Activated naive CD8-positive, alpha-beta T cell treated with anti-CD3 and anti-CD28 coated beads for 36 hours (primary cell): ENCODE measurements around the gene RAPGEF3. TPM values are rescaled to one million over a fixed set of nuclear protein-coding genes. Genes with fewer than 3 reads are reported as not detected.
A peak's percentile ranks its signal among the peaks of the same experiment; 100 is the strongest.

Experiments
- DNase-seq: peaks from one replicate; pipeline ENCODE4 v3.0.0; 2021
- H3K27ac Mint-ChIP-seq: one replicate; pipeline ENCODE4 v1.8.0; 2022; ENCODE audit warnings: mild to moderate bottlenecking, moderate library complexity, mixed read lengths
- H3K27me3 Mint-ChIP-seq: one replicate; pipeline ENCODE4 v1.8.0; 2022; ENCODE audit warnings: mild to moderate bottlenecking, mixed read lengths
- H3K36me3 Mint-ChIP-seq: one replicate; pipeline ENCODE4 v1.8.0; 2021; ENCODE audit warnings: mild to moderate bottlenecking, mixed read lengths
- H3K4me1 Mint-ChIP-seq: one replicate; pipeline ENCODE4 v1.8.0; 2021; ENCODE audit warnings: mixed read lengths
- H3K4me3 Mint-ChIP-seq: one replicate; pipeline ENCODE4 v1.8.0; 2022; ENCODE audit warnings: mild to moderate bottlenecking, moderate library complexity, mixed read lengths
- H3K9me3 Mint-ChIP-seq: one replicate; pipeline ENCODE4 v1.8.0; 2022; ENCODE audit warnings: mixed read lengths
- total RNA-seq, 2 experiments: library from RNA; stranded (reverse); gene quantifications; one replicate each; pipeline ENCODE4 v1.2.3, GENCODE V29; 2021

RAPGEF3 gene
- total RNA-seq, 2 experiments from 2014 or later = 0.27 to 0.54 TPM

DNA sequence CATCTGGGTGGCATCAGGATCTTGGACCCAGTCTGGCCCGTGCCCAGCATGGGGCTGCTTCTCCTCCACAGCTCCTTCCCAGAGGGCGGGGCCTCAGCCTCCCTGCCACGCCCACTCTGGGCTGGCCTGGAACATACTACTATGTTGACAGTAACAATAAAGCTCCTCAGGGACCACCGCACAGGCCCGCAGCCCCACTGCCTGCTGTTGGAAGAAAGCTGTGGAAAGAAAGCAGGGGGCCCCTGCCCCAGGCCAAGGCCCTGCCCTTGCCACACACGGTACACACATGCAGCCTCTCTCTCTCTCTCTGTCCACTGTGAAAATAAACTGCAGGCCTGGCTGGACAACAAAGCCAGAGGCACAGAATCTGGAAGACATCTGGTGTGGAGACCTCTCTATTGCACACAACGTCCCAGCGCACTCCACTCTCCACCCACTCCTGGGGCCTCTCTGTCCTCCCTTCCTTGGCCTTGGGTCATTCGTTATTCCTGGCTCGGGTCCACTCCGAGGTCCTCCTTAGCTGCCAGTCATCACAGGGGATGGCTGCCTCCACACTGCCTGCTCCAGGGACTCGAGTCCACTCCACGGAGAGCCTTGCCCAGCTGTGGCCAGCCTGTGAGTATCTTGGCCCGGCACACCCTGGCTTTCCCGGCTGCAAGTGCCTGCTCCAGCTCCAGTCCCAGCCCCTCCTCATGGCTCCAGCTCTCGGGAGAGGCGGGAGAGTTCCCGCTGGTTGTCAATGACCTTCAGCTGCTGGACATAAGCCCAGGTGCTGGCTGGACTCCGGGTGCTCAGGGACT is 21.6 kb downstream of the RAPGEF3 start:
- no peak for DNase-seq
- H3K27me3 Mint-ChIP-seq = no peaks in the 10 kb centered on the region
- H3K27ac Mint-ChIP-seq = no peak overlapping the region
- no peak overlapping the region for H3K4me3 Mint-ChIP-seq
- H3K4me1 Mint-ChIP-seq = peaks cover 8% of the 10 kb centered on the region
- no peaks in the 10 kb centered on the region for H3K9me3 Mint-ChIP-seq
- H3K36me3 Mint-ChIP-seq = no peaks in the 10 kb centered on the region

DNA sequence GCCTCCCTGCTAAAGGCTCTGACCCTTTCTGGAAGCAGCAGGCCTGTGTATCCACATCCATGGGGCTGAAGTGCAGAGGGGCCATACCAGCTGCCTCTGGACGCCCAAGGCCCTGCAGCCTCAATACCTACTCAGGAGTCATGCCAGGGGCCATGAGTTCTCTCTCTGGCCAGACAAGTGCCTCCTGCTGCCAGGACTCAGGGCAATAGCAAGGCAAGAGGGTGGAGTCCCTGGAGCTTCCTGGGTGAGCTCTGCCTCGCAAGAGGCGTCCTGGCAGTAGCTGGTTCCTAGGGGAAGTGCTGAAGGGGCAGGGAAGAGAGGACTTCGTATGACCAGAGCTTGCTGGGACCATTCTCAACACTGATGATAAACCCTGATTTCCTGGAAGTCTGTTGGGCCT is 22.5 kb downstream of the RAPGEF3 start:
- H3K9me3 Mint-ChIP-seq = no peaks in the 10 kb centered on the region
- no peak overlapping the region for H3K27ac Mint-ChIP-seq
- no peak for DNase-seq
- no peaks in the 10 kb centered on the region for H3K36me3 Mint-ChIP-seq
- H3K4me1 Mint-ChIP-seq = peaks cover 3% of the 10 kb centered on the region
- H3K27me3 Mint-ChIP-seq = no peaks in the 10 kb centered on the region
- H3K4me3 Mint-ChIP-seq = no peak overlapping the region

DNA sequence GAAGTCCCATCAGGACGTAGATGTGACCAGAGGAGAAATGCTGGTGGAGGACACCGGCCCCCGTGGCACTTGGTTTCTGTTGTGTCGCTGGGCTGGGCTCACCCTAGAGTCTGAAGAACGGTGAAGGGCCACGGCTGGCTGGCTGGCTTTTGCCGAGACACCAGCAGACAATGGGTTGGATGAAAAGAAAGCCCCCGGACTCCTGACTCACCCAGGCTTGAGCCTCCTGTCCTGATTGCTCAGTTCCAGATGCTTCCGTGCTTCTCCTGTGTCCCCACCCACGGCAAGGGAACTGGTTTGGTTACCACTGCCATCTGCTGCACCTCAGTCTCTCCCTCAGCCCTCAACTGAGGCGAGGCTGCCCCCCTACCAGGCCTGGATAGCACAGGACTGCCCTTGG is 23.0 kb downstream of the RAPGEF3 start:
- Mint-ChIP-seq H3K36me3 (no peaks in the 10 kb centered on the region), H3K27me3 (no peaks in the 10 kb centered on the region), H3K27ac (no peak overlapping the region), H3K4me3 (no peak overlapping the region), H3K9me3 (no peaks in the 10 kb centered on the region), H3K4me1 (peaks cover 2% of the 10 kb centered on the region)
- DNase-seq = no peak

DNA sequence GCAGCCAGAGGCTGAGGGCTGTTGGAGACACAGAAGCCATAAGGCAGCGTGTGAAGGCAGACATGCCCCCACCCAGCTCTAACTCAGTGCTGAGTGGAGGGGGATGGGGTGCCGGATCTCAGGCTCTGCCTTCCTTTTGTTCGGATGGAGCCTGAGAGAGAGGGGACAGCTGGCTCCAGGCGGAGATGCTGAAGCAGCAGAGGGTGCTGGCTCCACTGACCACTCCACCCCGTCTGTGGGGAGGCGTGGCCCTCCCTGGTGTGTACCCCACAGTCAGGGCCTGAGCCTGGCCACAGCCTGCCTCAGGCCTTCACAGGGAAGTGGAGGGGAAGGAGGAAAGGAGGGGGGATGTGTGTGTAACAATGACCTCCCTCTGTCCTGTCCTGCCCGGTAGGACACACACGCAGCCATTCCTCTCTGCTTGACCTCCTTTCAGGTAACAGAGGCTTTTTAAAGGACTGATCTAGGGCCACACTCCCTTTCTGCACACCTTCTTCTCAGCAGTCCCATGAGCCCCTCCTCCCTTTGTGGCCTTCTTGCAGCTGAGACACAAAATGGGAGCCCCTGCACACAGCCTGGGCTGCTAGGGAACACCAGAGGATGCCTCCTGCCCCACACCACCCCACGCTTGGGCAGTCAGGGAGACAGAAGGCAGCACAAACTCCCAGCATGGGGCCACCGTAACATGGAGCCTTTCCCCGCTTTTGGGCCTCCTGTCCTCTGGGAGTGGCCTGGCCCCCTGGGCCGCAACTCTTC is 23.8 kb downstream of the RAPGEF3 start:
- Mint-ChIP-seq H3K27me3 (no peaks in the 10 kb centered on the region), H3K36me3 (no peaks in the 10 kb centered on the region), H3K9me3 (no peaks in the 10 kb centered on the region), H3K4me3 (no peak overlapping the region), H3K4me1 (peaks cover 2% of the 10 kb centered on the region), H3K27ac (no peak overlapping the region)
- no peak for DNase-seq

DNA sequence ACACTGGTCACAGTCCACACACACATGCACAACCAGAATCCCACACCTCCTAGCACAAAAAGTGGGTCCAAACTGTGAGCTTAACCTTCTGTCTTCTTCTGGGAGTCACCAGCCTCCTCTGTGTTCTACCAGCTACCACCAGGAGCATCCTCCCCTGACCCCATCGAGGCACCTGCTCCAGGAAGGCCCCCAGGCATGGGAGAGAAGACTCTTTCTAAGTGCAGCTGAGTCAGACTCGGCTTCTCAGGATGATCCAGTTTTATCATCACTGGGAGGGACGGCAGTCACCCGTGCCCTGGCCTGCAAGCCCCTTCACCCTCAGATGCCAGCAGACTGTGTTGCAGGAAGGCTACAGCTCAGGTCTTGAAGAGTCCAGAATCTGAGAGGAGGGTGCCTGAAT is 25.5 kb downstream of the RAPGEF3 start:
- no peaks in the 10 kb centered on the region for H3K9me3 Mint-ChIP-seq
- H3K4me3 Mint-ChIP-seq = no peak overlapping the region
- H3K27me3 Mint-ChIP-seq = no peaks in the 10 kb centered on the region
- H3K27ac Mint-ChIP-seq = no peak overlapping the region
- DNase-seq = no peak
- no peaks in the 10 kb centered on the region for H3K4me1 Mint-ChIP-seq
- H3K36me3 Mint-ChIP-seq = no peaks in the 10 kb centered on the region

DNA sequence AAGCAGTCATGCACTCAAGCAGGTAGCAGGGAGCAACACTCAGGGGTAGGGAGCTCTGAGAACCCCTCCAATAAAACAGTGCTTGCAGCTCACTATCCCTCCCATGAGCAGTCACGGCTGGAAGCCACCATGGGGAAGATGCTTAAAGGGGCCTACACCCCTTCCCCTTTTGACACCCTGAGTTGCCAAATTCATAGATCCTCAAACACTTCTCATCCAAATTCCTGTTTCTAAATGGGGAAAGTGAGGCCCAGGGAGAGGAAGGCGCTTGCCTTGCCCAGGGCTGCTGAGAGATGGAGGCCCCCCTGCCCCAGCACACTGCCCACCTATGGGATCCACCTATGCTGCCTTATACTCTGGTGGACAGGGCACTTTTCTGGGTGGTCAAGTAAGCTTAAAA is 26.2 kb downstream of the RAPGEF3 start:
- no peaks in the 10 kb centered on the region for H3K36me3 Mint-ChIP-seq
- no peaks in the 10 kb centered on the region for H3K9me3 Mint-ChIP-seq
- H3K4me3 Mint-ChIP-seq = no peak overlapping the region
- no peaks in the 10 kb centered on the region for H3K4me1 Mint-ChIP-seq
- DNase-seq = no peak
- H3K27ac Mint-ChIP-seq = no peak overlapping the region
- H3K27me3 Mint-ChIP-seq = no peaks in the 10 kb centered on the region

DNA sequence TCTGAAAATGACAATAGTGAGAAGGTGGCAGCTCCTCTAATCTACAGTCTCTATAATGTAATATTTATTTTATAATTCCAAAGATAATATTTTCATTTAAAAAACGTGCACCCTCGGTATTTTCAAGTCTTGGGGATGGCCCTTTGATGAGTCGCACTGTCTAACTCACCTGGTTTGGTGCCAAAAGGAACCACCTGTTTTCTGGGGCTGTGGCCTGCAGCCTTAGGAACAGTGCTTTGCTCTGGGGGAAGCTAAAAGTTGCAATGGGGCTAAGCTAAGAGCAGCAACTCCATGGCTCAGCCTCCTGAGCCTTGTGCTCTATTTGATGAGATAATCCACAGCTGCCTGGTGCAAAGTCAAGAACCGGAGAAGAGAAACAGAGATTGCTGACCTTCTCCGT is 27.0 kb downstream of the RAPGEF3 start:
- Mint-ChIP-seq H3K27me3 (no peaks in the 10 kb centered on the region), H3K9me3 (no peaks in the 10 kb centered on the region), H3K27ac (no peak overlapping the region), H3K4me1 (no peaks in the 10 kb centered on the region), H3K4me3 (no peak overlapping the region), H3K36me3 (no peaks in the 10 kb centered on the region)
- DNase-seq = no peak

DNA sequence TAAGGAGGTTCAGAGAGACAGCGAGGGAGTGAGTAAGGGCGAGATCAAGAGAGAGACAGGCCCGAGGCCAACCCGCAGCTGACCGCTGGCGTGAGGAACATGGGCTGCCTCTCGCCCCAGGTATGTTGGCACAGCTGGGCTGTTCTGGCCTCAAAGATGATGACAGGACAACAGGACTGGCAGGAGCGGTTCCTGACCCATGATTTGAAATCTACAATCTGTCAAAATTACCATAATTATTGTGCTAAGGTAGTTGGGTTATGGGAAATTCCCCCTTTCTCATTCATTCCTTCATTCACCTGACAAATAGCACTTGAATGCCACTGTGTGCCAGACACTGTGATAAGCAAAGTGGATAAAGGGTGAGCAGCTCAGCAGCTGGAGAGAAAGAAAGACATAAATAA is 28.3 kb downstream of the RAPGEF3 start:
- Mint-ChIP-seq H3K4me3 (no peak overlapping the region), H3K36me3 (no peaks in the 10 kb centered on the region), H3K27me3 (no peaks in the 10 kb centered on the region), H3K27ac (no peak overlapping the region), H3K9me3 (no peaks in the 10 kb centered on the region), H3K4me1 (peaks cover 3% of the 10 kb centered on the region)
- DNase-seq = no peak

DNA sequence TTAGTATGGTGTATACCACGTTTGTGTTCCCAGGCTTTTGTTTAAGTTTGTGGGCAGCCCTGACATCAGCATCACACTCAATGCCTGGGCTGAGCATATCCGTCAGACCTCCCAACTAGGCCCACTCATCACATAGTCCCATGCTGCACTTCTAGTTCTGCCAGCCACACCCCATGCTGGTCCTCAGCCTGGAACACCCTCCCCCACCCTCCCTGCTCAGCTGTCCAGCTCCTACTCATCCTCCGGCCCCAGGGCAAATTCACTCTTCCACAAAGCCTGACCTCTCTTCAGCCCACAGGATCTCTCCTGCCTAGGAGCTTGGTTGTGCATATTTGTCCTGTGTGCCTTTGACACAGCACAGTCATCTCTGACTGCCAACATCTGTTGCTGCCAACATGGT is 29.4 kb downstream of the RAPGEF3 start:
- Mint-ChIP-seq H3K4me3 (no peak overlapping the region), H3K36me3 (peaks cover 2% of the 10 kb centered on the region), H3K4me1 (peaks cover 3% of the 10 kb centered on the region), H3K9me3 (no peaks in the 10 kb centered on the region), H3K27ac (no peak overlapping the region), H3K27me3 (no peaks in the 10 kb centered on the region)
- DNase-seq = no peak

DNA sequence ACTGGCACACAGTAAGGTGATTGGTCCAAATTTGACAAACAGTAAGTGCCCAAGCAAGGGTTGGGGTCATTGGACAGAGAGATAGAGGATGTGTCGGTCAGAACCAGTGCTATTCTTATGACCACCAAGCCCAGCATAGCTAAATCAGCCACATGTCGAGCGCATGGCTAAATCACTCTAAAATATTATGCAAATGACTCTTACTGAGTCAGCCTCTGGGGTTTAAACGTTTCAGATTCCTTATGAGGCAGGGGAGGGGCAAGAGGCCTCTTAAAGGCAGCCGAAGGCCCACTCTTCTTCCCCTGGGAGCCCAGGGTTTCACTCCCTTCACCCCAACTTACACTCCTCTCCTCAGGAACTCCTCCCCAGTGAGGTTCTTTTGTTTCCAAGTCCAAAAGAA is 32.8 kb downstream of the RAPGEF3 start:
- peaks cover 18% of the 10 kb centered on the region for H3K4me1 Mint-ChIP-seq
- DNase-seq = no peak
- no peaks in the 10 kb centered on the region for H3K9me3 Mint-ChIP-seq
- peaks cover 8% of the 10 kb centered on the region for H3K27me3 Mint-ChIP-seq
- H3K4me3 Mint-ChIP-seq = no peak overlapping the region
- H3K27ac Mint-ChIP-seq = no peak overlapping the region
- H3K36me3 Mint-ChIP-seq = peaks cover 8% of the 10 kb centered on the region

DNA sequence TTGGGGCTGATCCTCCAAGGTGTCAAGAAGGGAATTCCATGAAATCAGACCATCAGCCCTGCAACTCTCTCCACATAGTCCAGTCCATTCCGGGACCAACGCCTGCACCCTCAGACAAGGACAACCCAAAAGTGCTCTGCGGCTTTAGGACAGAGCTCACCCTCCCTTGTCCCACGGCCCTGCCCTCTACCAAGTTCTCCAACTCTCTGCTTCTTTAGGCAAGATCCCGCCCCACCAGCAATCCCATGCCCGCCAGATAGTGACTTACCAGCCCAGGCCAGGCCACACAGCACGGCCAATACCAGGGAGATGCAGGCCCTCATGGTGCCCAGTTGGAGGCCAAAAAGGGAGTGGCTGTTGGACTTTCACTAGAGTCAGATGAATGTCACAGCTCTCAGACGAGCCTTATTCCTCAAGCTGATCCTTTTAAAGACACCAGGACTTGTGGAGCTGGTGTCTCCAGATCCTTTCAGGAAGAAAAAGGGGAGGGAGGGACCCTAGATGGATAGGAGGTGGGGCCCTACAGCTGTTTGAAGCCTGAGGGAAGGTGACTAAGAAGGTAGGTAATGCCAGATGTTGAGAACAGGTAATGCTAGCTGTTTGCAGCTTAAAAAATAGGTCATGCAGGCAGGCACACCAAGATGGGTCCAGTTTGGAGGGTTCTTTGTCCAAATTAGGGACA is 33.4 kb downstream of the RAPGEF3 start, which contains the start of gene ENDOU:
TSS of gene ENDOU (minus strand) at position 400 of the 682 bp plus-strand sequence. CDS start at position 323, 77 bp downstream.
- no peaks in the 10 kb centered on the region for H3K9me3 Mint-ChIP-seq
- H3K4me3 Mint-ChIP-seq = no peak within 1 kb of the TSS
- no peak within 1 kb of the TSS for H3K27ac Mint-ChIP-seq
- no peak for DNase-seq
- peaks cover 21% of the 10 kb centered on the region for H3K4me1 Mint-ChIP-seq
- H3K27me3 Mint-ChIP-seq = peaks cover 8% of the 10 kb centered on the region
- H3K36me3 Mint-ChIP-seq = peaks cover 8% of the 10 kb centered on the region

DNA sequence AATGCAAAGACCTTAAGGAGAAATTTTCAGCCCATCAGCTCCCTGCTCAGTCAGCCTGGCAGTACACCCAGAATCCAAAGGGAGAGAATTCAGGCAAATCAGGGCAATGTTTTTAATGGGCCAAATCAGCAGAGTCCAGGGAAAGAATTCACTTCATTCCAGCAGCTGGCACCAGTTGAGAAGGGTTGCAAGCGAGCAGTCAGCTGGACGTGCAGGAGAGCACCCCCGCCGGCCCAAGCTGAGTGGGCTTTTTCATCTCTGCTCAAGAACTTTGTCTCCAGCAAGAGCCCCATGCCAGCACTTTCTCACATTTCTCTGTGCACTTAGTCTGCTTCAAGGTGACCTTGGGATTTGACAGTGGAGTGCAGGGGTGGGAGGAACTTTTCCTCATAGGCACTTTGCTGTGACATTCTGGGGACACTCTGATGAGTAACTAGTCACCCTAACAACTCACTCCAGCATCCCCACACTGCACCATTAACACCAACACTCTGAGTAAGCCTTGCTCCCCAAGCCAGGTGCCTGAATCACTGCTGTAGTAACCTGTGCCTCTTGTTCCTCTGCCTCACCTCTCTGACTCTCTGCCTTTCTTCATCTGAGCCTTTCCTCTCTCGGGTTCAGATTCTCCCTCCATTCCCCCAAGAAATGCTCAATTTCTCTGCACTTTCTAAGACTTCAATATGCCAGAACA is 35.6 kb downstream of the RAPGEF3 start:
- Mint-ChIP-seq H3K36me3 (peaks cover 12% of the 10 kb centered on the region), H3K4me1 (peaks cover 24% of the 10 kb centered on the region), H3K4me3 (no peak overlapping the region), H3K27ac (no peak overlapping the region), H3K27me3 (peaks cover 8% of the 10 kb centered on the region), H3K9me3 (no peaks in the 10 kb centered on the region)
- no peak for DNase-seq

DNA sequence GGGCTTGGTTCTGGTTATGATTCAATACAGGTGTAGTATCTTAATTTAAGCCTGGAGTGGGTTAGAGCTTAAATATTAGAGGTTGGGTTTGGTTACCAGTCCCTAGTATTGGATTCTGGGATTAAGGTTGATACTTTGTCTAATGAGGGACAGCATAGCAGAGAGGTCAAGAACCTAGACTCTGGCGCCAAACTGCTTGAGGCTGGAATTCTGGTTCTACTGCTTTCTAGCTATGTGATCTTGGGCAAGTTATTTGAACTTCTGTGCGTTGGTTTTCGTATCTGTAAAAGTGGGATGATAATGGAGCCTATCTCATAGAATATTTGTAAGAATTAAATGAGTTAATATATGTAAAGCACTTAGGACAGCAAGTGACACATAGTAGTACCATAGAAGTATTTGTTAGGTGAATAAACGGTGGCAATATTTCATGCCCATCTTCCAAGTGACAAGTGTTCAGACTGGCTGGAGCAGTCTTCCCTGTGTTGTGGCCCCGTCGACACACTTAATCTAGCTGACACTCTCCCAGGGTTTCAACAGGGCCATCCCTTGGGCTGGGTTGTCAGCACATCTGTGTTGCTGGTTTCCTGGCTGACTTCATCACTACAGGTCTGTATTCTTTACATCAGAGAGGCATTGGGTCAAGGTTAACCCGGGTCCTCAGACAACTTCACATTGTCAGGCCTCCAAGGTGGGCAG is 36.4 kb downstream of the RAPGEF3 start:
- Mint-ChIP-seq H3K27me3 (peaks cover 8% of the 10 kb centered on the region), H3K27ac (peak overlapping the region; percentile 64), H3K4me3 (no peak overlapping the region), H3K36me3 (peaks cover 12% of the 10 kb centered on the region), H3K9me3 (no peaks in the 10 kb centered on the region), H3K4me1 (peaks cover 32% of the 10 kb centered on the region)
- no peak for DNase-seq

DNA sequence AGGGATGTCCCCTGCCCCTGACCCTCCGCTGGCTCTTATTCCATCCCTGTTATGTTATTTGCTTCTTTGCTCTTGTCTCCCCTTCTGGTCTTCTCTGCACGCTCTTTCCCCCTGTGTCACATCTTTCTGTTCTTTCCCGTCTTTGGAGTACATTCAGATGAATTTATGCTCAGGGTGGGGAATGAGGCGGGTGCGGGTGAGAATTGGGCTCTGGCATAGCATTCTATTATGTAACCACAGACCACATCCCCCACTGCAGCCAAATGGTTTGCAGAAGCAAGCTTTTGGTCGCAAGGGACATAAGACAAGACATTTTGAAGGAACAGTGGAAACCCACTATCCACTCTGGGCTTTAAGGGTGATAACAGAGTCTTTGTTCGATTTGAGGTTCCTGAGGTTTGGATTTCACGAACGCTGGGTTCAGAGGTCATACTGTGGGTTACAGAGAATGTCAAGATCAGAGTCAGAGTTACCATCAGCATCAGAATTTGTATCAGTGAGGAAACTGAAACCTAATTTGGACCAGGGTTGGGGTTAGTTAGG is 37.2 kb downstream of the RAPGEF3 start:
- Mint-ChIP-seq H3K4me1 (peaks cover 34% of the 10 kb centered on the region), H3K27ac (peak overlapping the region; percentile 64), H3K9me3 (no peaks in the 10 kb centered on the region), H3K36me3 (peaks cover 12% of the 10 kb centered on the region), H3K4me3 (peak overlapping the region; percentile 5), H3K27me3 (peaks cover 8% of the 10 kb centered on the region)
- DNase-seq = peak; percentile 27
